ENCODE results near the gene MEA1.

The MEA1 gene

GRCh38 chr6:42970871-42971612 is 42.7 kb downstream of the MEA1 start:
- DNase-seq (ENCODE audit: low spot score), result no peak

- DNase-seq (ENCODE audit: low spot score), result no peak
These were observed 43.8 kb downstream of the MEA1 start for GRCh38 chr6:42969934-42970333.

GRCh38 chr6:42969431-42969830 is 44.3 kb downstream of the MEA1 start:
- no peak for DNase-seq (ENCODE audit: low spot score)

GRCh38 chr6:42968783-42969182 is 45.0 kb downstream of the MEA1 start:
- no peak for DNase-seq (ENCODE audit: low spot score)

GRCh38 chr6:42968126-42968701 is 45.5 kb downstream of the MEA1 start:
- no peak for DNase-seq (ENCODE audit: low spot score)

GRCh38 chr6:42967228-42967627 is 46.5 kb downstream of the MEA1 start:
- DNase-seq (ENCODE audit: low spot score), result no peak

- no peak for DNase-seq (ENCODE audit: low spot score)
These were observed 47.2 kb downstream of the MEA1 start for GRCh38 chr6:42966571-42966970.

GRCh38 chr6:42963855-42964605 is 49.7 kb downstream of the MEA1 start:
- DNase-seq (ENCODE audit: low spot score), result no peak

- DNase-seq (ENCODE audit: low spot score), result no peak
These were observed 50.4 kb downstream of the MEA1 start for GRCh38 chr6:42963179-42963854.

GRCh38 chr6:42962502-42963178 is 51.1 kb downstream of the MEA1 start:
- DNase-seq (ENCODE audit: low spot score), result no peak

GRCh38 chr6:42962096-42962495 is 51.6 kb downstream of the MEA1 start:
- no peak for DNase-seq (ENCODE audit: low spot score)

All from LoVo (cell line).